ENCODE measurements around the gene TMEM135.
"Not testable (repeated sequence)": the region's sequence is repeated elsewhere in the genome, so short reads cannot be mapped to it uniquely, and the experiment has no call there.

DNA sequence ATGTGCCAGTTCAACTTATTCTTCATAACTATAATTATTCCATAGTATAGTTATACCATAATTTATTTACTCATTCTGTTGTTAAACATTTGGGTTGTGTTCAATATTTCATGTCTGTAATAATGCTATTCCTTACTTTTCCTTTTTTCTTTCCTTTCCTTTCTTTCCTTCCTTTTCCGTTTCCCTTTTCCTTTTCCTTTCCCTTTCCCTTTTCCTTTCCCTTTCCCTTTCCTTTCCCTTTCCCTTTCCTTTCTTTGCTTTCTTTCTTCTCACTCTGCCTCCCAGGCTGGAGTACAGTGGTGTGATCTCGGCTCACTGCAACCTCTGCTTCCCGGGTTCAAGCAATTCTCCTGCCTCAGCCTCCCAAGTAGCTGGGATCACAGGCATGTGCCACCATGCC, 151.2 kb downstream of the TMEM135 start:
- not testable (repeated sequence) for TF ChIP-seq CTCF, POLR2A (IDR thresholded peaks at IDR 0.05)
